Keratinocyte (primary cell): ENCODE results near the gene QRICH2.

ENCODE experiments used
- CTCF ChIP-seq, 3 experiments: IDR thresholded peaks in 1 of 3; conservative IDR thresholded peaks in 1 of 3; optimal IDR thresholded peaks in 1 of 3; 2 replicates in 2 of 3; 3 replicates in 1 of 3; pipeline versions ENCODE3 to v1.5.1; 2011; ENCODE audit warnings: low read length in 3 of 3, mild to moderate bottlenecking in 3 of 3, moderate library complexity in 2 of 3, control low read depth in 1 of 3, inconsistent platforms in 1 of 3; ENCODE audit not compliant: insufficient read depth in 2 of 3; ENCODE audit errors: extremely low read depth in 1 of 3
- EZH2 ChIP-seq: IDR thresholded peaks from one replicate; pipeline ENCODE4 v1.6.1; 2012; ENCODE audit warnings: inconsistent platforms, mild to moderate bottlenecking, low read length, moderate library complexity

GRCh38 chr17:76336756-76337412, 28.8 kb upstream of the QRICH2 start:
- TF ChIP-seq EZH2: no peak
- TF ChIP-seq CTCF (optimal IDR thresholded peaks at IDR 0.05 in 1 of 3, IDR thresholded peaks at IDR 0.05 in 1 of 3, conservative IDR thresholded peaks at IDR 0.05 in 1 of 3; ENCODE audit: extremely low read depth in 1 of 3, insufficient read depth in 2 of 3, low read length in 3 of 3): no peak
